ENCODE measurements around the gene KCNJ8.

- TF ChIP-seq EP300 (IDR thresholded peaks at IDR 0.05) (no peak), CTCF (IDR thresholded peaks at IDR 0.05) (no peak)
These were observed 9.6 kb downstream of the KCNJ8 start for GRCh38 chr12:21764950-21765349.

Data from esophagus muscularis mucosa (tissue), 3 donors.